ENCODE measurements around the gene AKAP5. TPM values are rescaled to one million over a fixed set of nuclear protein-coding genes. Genes with fewer than 3 reads are reported as not detected.

Gene AKAP5
- total and polyA plus RNA-seq, 9 of the 15 experiments (the other 6 are each of a cell fraction or from before 2014, with no cell fraction given) = 0.06 to 0.94 (median 0.34) TPM

DNA sequence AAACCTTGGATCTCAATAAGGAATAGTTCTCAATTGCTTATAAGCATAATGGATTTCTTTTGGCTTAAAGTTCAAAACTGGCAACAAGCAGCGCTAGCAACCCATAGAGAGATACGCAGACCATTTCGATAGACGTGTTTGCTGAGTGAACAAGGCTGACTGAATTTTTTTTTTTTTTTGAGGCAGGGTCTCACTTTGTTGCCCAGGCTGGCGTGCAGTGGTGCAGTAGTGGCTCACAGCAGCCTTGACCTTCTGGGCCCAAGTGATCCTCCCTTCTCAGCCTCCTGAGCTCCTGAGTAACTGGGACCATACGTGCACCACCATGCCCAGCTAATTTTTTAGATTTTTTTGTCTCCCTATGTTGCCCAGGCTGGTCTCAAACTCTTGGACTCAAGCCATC is 1.4 kb upstream of the AKAP5 start:
- FAIRE-seq (no peak), DNase-seq (ENCODE audit: extremely low read depth in 1 of 4, low spot score in 3 of 4) (no peak), ATAC-seq (no peak)
- Histone ChIP-seq H3K79me2 (ENCODE audit: control insufficient read depth, insufficient read depth, low read length) (no peaks in the 10 kb centered on the region), H3K9me1 (ENCODE audit: control insufficient read depth, insufficient read depth, low read length) (no peaks in the 10 kb centered on the region), H3K4me1 (replicated peaks in 1 of 2; ENCODE audit: control insufficient read depth in 2 of 2, insufficient read depth in 2 of 2, low read length in 2 of 2) (peaks cover 8 to 9% of the 10 kb centered on the region in 2 experiments; a peak in 4 of 5 replicates), H3K4me2 (ENCODE audit: insufficient read depth, low read length) (no peak overlapping the region), H3K9ac (ENCODE audit: insufficient read depth in 1 of 2, low read depth in 2 of 2, low read length in 2 of 2) (no peak overlapping the region), H2AFZ (ENCODE audit: low read depth, low read length) (no peak overlapping the region), H3K36me3 (ENCODE audit: control insufficient read depth, insufficient read depth, low read length) (peaks cover 17% of the 10 kb centered on the region; the same call in 2 of the 3 replicates), H3K27me3 (ENCODE audit: control insufficient read depth in 2 of 2, insufficient read depth in 2 of 2, low read length in 2 of 2) (no peaks in the 10 kb centered on the region), H3K9me3 (replicated peaks; ENCODE audit: control insufficient read depth, insufficient read depth, low read depth, low read length) (no peaks in the 10 kb centered on the region), H3K4me3 (no peak overlapping the region), H3K27ac (ENCODE audit: extremely low read depth, low read depth, low read length) (no peak overlapping the region), H4K20me1 (replicated peaks; ENCODE audit: control insufficient read depth, insufficient read depth, low read length) (no peaks in the 10 kb centered on the region; the same call in 1 of the 2 replicates)
- CTCF ChIA-PET (ENCODE audit: low intra/inter-chr PET ratio) = no interaction called here
- in situ Hi-C loops (cut with MboI) = loop anchor here (10.0 kb wide), 1 partner anchor 119 kb away; no protein-coding TSS in a partner anchor
- intact Hi-C loops (cut with micrococcal nuclease) = no loop called here
- 83% methylated on average over 6 of the region's 6 CpGs for WGBS (ENCODE audit: insufficient coverage, low coverage, missing lambda C conversion rate)
- no TSS peak for BruUV-seq (replicated peaks)
- POLR2A ChIA-PET = interaction anchor here (0.6 to 2.3 kb wide), 5 partner anchors 8 to 34 kb away, joined by 3 to 9 read pairs (median 3); no protein-coding TSS in a partner anchor
- no peak for TF ChIP-seq ZKSCAN3 (CRISPR knock-in tag; IDR thresholded peaks at IDR 0.05)
- no peak for TF ChIP-seq ZNF764 (CRISPR knock-in tag; IDR thresholded peaks at IDR 0.05; ENCODE audit: low read depth)
- TF ChIP-seq, protein P1, sequence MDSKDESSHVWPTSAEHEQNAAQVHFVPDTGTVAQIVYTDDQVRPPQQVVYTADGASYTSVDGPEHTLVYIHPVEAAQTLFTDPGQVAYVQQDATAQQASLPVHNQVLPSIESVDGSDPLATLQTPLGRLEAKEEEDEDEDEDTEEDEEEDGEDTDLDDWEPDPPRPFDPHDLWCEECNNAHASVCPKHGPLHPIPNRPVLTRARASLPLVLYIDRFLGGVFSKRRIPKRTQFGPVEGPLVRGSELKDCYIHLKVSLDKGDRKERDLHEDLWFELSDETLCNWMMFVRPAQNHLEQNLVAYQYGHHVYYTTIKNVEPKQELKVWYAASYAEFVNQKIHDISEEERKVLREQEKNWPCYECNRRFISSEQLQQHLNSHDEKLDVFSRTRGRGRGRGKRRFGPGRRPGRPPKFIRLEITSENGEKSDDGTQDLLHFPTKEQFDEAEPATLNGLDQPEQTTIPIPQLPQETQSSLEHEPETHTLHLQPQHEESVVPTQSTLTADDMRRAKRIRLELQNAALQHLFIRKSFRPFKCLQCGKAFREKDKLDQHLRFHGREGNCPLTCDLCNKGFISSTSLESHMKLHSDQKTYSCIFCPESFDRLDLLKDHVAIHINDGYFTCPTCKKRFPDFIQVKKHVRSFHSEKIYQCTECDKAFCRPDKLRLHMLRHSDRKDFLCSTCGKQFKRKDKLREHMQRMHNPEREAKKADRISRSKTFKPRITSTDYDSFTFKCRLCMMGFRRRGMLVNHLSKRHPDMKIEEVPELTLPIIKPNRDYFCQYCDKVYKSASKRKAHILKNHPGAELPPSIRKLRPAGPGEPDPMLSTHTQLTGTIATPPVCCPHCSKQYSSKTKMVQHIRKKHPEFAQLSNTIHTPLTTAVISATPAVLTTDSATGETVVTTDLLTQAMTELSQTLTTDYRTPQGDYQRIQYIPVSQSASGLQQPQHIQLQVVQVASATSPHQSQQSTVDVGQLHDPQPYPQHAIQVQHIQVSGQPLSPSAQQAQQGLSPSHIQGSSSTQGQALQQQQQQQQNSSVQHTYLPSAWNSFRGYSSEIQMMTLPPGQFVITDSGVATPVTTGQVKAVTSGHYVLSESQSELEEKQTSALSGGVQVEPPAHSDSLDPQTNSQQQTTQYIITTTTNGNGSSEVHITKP (IDR thresholded peaks at IDR 0.05; ENCODE audit: partially characterized antibody) = no peak
- TF ChIP-seq, protein P2, sequence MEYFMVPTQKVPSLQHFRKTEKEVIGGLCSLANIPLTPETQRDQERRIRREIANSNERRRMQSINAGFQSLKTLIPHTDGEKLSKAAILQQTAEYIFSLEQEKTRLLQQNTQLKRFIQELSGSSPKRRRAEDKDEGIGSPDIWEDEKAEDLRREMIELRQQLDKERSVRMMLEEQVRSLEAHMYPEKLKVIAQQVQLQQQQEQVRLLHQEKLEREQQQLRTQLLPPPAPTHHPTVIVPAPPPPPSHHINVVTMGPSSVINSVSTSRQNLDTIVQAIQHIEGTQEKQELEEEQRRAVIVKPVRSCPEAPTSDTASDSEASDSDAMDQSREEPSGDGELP (CRISPR knock-in tag; IDR thresholded peaks at IDR 0.05; ENCODE audit: borderline replicate concordance) = no peak
- TF ChIP-seq STAT5A (IDR thresholded peaks at IDR 0.05; ENCODE audit: borderline replicate concordance, low read length) = no peak
- TF ChIP-seq, protein P3, sequence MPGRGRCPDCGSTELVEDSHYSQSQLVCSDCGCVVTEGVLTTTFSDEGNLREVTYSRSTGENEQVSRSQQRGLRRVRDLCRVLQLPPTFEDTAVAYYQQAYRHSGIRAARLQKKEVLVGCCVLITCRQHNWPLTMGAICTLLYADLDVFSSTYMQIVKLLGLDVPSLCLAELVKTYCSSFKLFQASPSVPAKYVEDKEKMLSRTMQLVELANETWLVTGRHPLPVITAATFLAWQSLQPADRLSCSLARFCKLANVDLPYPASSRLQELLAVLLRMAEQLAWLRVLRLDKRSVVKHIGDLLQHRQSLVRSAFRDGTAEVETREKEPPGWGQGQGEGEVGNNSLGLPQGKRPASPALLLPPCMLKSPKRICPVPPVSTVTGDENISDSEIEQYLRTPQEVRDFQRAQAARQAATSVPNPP (IDR thresholded peaks at IDR 0.05; ENCODE audit: borderline replicate concordance, insufficient read depth, insufficient read length) = no peak
- TF ChIP-seq POLR2AphosphoS5 (IDR thresholded peaks at IDR 0.05; ENCODE audit: control insufficient read depth, insufficient read depth, low read depth, low read length) = no peak
- TF ChIP-seq, protein P4, sequence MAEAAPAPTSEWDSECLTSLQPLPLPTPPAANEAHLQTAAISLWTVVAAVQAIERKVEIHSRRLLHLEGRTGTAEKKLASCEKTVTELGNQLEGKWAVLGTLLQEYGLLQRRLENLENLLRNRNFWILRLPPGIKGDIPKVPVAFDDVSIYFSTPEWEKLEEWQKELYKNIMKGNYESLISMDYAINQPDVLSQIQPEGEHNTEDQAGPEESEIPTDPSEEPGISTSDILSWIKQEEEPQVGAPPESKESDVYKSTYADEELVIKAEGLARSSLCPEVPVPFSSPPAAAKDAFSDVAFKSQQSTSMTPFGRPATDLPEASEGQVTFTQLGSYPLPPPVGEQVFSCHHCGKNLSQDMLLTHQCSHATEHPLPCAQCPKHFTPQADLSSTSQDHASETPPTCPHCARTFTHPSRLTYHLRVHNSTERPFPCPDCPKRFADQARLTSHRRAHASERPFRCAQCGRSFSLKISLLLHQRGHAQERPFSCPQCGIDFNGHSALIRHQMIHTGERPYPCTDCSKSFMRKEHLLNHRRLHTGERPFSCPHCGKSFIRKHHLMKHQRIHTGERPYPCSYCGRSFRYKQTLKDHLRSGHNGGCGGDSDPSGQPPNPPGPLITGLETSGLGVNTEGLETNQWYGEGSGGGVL (CRISPR knock-in tag; IDR thresholded peaks at IDR 0.05) = no peak
- TF ChIP-seq, protein P5, sequence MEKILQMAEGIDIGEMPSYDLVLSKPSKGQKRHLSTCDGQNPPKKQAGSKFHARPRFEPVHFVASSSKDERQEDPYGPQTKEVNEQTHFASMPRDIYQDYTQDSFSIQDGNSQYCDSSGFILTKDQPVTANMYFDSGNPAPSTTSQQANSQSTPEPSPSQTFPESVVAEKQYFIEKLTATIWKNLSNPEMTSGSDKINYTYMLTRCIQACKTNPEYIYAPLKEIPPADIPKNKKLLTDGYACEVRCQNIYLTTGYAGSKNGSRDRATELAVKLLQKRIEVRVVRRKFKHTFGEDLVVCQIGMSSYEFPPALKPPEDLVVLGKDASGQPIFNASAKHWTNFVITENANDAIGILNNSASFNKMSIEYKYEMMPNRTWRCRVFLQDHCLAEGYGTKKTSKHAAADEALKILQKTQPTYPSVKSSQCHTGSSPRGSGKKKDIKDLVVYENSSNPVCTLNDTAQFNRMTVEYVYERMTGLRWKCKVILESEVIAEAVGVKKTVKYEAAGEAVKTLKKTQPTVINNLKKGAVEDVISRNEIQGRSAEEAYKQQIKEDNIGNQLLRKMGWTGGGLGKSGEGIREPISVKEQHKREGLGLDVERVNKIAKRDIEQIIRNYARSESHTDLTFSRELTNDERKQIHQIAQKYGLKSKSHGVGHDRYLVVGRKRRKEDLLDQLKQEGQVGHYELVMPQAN (IDR thresholded peaks at IDR 0.05; ENCODE audit: borderline replicate concordance) = no peak
- TF ChIP-seq SIX5 (IDR thresholded peaks at IDR 0.05; ENCODE audit: borderline replicate concordance in 1 of 2, insufficient read depth in 1 of 2, low read depth in 1 of 2, low read length in 2 of 2) = no peak

Measured in K562 (cell line).